T-cell (primary cell): ENCODE measurements around the gene MVB12B. TPM values are rescaled to one million over a fixed set of nuclear protein-coding genes. Genes with fewer than 3 reads are reported as not detected.

Source experiments
- ATAC-seq, 4 experiments: fragments of 200-7000 bp in 3 of 4; fragments of 150-1000 bp in 1 of 4; cut with Tn5 transposase; replicated peaks in 1 of 4; 1 replicate in 3 of 4; 2 replicates in 1 of 4; pipeline ENCODE4 v1.10.0; 2021; ENCODE audit warnings: moderate library complexity in 3 of 4, mild to moderate bottlenecking in 2 of 4, moderate number of reproducible peaks in 1 of 4
- CTCF ChIA-PET, 2 donors: fragments of 300-600 bp; sonication (Branson Sonifier 250); formaldehyde crosslinking; loops; one replicate each; lab custom pipeline; 2022; ENCODE audit warnings: antibody characterized with exemption in 2 of 2; lab: Charles Lee
- POLR2A ChIA-PET, 2 donors: fragments of 300-600 bp; sonication (Branson Sonifier 250); formaldehyde crosslinking; loops; one replicate each; lab custom pipeline; 2022; ENCODE audit warnings: antibody characterized with exemption in 2 of 2; lab: Charles Lee
- DNase-seq, 35 experiments: peaks; one replicate each; pipeline versions ENCODE4 v3.0.0 to v3.0.0-alpha.2; 2013 to 2023
- H3K27ac ChIP-seq: one replicate; pipeline ENCODE4 v1.5.1; 2013; ENCODE audit warnings: low read length
- H3K27me3 ChIP-seq, 2 experiments: replicated peaks in 1 of 2; 1 replicate in 1 of 2; 2 replicates in 1 of 2; pipeline versions ENCODE4 v1.6.1 to v1.7.0; 2013; ENCODE audit warnings: low read length in 1 of 2, mixed read lengths in 1 of 2; ENCODE audit not compliant: control insufficient read depth in 2 of 2, insufficient read depth in 2 of 2; ENCODE audit errors: extremely low read depth in 1 of 2
- H3K36me3 ChIP-seq, 2 donors: 1 replicate in 1 of 2; 2 replicates in 1 of 2; pipeline versions ENCODE4 v1.6.1 to v1.7.0; 2013; ENCODE audit warnings: low read length in 1 of 2; ENCODE audit not compliant: control insufficient read depth in 2 of 2, insufficient read depth in 1 of 2; ENCODE audit errors: extremely low read depth in 1 of 2
- H3K4me1 ChIP-seq, 2 experiments: 1 replicate in 1 of 2; 2 replicates in 1 of 2; pipeline versions ENCODE4 v1.6.1 to v1.7.0; 2013; ENCODE audit warnings: low read length in 2 of 2, mixed read lengths in 1 of 2; ENCODE audit not compliant: insufficient read depth in 2 of 2, control insufficient read depth in 1 of 2; ENCODE audit errors: extremely low read depth in 1 of 2
- H3K4me3 ChIP-seq, 2 donors: 1 replicate in 1 of 2; 2 replicates in 1 of 2; pipeline versions ENCODE4 v1.5.1 to v1.7.0; 2013; ENCODE audit warnings: mild to moderate bottlenecking in 2 of 2, low read length in 1 of 2, moderate library complexity in 1 of 2; ENCODE audit not compliant: control insufficient read depth in 1 of 2; ENCODE audit errors: extremely low read depth in 1 of 2
- H3K9me3 ChIP-seq: 2 replicates; pipeline ENCODE4 v1.7.0; 2013
- H3K27ac Mint-ChIP-seq, 2 donors: one replicate each; pipeline ENCODE4 v1.8.0; 2020 to 2021; ENCODE audit warnings: mild to moderate bottlenecking in 2 of 2, mixed read lengths in 2 of 2
- H3K27me3 Mint-ChIP-seq, 2 donors: one replicate each; pipeline ENCODE4 v1.8.0; 2021 to 2022; ENCODE audit warnings: mixed read lengths in 2 of 2
- H3K36me3 Mint-ChIP-seq: one replicate; pipeline ENCODE4 v1.8.0; 2021; ENCODE audit warnings: mixed read lengths
- H3K4me1 Mint-ChIP-seq, 3 donors: one replicate each; pipeline ENCODE4 v1.8.0; 2020 to 2022; ENCODE audit warnings: mixed read lengths in 3 of 3, mild to moderate bottlenecking in 1 of 3
- H3K4me3 Mint-ChIP-seq, 3 donors: one replicate each; pipeline ENCODE4 v1.8.0; 2020 to 2022; ENCODE audit warnings: mild to moderate bottlenecking in 3 of 3, mixed read lengths in 3 of 3, moderate library complexity in 3 of 3
- H3K9me3 Mint-ChIP-seq, 3 donors: one replicate each; pipeline ENCODE4 v1.8.0; 2020 to 2022; ENCODE audit warnings: mixed read lengths in 3 of 3
- WGBS: methylation state at CpG from one replicate; pipeline ENCODE4 v1.1.5; 2013; ENCODE audit warnings: missing lambda C conversion rate; ENCODE audit not compliant: insufficient coverage; 5-methylcytosine and 5-hydroxymethylcytosine counted together
- total RNA-seq, 35 experiments: library from RNA in 6 of 35; stranded (reverse) in 6 of 35; fragments of 120-200 nt in 1 of 35; gene quantifications; one replicate each; pipeline versions ENCODE4 v1.2.1 to v1.2.4 and lab custom pipeline; 2013 to 2026

Gene MVB12B
- total RNA-seq, 5 donors from 2014 or later (not counting 1 experiment from before 2014, with no cell fraction given), result 8.2 to 25.2 (median 10.6) TPM

DNA sequence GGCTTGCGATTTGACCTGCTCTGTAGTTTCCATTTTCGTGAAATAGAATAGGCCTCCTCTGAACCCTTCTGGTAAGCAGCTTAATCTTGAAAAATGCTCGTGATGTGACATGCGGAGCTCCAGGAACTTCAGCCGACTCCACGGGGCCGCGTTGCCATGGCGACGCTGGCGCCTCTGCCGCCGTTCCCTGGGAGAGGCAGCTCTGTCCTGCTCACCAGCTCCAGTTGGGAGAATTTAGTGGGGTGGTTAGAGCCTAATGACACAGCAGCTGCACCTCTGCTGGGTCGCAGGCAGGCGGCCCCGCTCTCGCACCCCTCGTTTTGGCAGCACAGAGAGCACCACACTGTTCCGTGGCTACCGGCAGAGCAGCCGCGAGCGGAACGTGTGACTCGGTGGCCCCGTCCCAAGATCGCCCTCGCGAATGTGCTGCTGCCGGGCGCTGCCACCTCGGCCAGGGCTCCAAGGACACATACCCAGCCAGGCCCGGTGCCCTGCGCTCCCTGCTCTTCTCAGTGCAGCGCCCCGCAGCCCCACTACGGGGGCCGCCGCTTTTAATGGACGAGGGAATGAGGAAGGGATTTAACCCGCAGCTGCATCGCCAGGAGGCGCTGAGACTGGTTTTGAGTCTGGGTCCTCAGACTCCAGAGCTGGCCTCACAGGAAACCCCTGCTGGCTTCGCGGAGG is 155.9 kb downstream of the MVB12B start:
- peaks cover 0 to 3% of the 10 kb centered on the region in 2 experiments for H3K27me3 ChIP-seq
- no peaks in the 10 kb centered on the region for H3K9me3 ChIP-seq
- H3K4me3 Mint-ChIP-seq, result no peak overlapping the region
- DNase-seq (no peak), ATAC-seq (no peak)
- H3K27me3 Mint-ChIP-seq, result no peaks in the 10 kb centered on the region
- H3K4me1 Mint-ChIP-seq, result peaks cover 13 to 17% (median 17%) of the 10 kb centered on the region in 3 donors
- no peak overlapping the region for H3K27ac ChIP-seq
- peaks cover 0 to 25% of the 10 kb centered on the region in 2 experiments for H3K4me1 ChIP-seq
- H3K4me3 ChIP-seq, result no peak overlapping the region
- H3K36me3 Mint-ChIP-seq, result peaks cover 20% of the 10 kb centered on the region
- ChIA-PET CTCF (interaction anchor here in 1 of 2 donors (0.7 kb wide), 1 partner anchor 166 kb away, joined by 3 read pairs; no protein-coding TSS in a partner anchor), POLR2A (no interaction called here)
- 93% methylated on average over 43 of the region's 45 CpGs for WGBS
- H3K36me3 ChIP-seq, result peaks cover 0 to 2% of the 10 kb centered on the region in 2 donors
- H3K27ac Mint-ChIP-seq, result no peak overlapping the region
- no peaks in the 10 kb centered on the region for H3K9me3 Mint-ChIP-seq

DNA sequence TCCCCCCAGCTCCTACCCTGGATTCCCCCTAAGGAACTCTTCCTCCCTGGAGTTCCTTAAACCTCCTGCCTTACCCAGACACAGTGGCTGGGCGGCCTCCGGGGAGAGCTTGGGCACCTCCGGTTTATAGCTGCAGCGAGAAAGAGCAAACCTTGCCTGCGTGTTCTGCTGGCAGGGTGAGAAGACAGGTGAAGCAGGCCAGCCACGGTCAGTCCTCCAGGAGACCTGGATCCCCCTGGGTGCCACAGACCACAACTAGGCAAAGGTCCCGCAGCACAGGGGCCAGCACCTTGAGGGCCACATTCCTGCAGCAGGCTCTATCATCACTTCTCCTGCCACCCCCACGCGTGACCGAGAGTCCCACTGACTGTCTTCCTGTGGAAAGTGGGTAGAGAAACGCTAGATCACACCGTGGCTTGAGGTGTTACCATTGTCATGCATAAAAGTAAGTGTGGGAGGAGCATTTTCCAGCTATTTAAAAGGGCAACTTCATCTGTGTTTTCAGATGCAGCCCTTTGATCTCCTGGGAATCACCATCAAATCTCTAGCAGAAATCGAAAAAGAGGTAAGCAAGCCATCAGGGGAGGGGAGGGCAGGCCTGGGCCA is 156.9 kb downstream of the MVB12B start:
- ChIA-PET POLR2A (no interaction called here), CTCF (no interaction called here)
- peaks cover 13 to 17% (median 17%) of the 10 kb centered on the region in 3 donors for H3K4me1 Mint-ChIP-seq
- whole genome bisulfite sequencing, result 70% methylated on average over 8 of the region's 13 CpGs
- H3K4me1 ChIP-seq, result peaks cover 0 to 25% of the 10 kb centered on the region in 2 experiments
- peaks cover 20% of the 10 kb centered on the region for H3K36me3 Mint-ChIP-seq
- ATAC-seq, result peak in 1 of 4 experiments; percentile 28
- no peak overlapping the region for H3K27ac ChIP-seq
- no peaks in the 10 kb centered on the region for H3K9me3 Mint-ChIP-seq
- peak overlapping the region in 1 of 2 donors; percentile 56 for H3K27ac Mint-ChIP-seq
- peak in 1 of 35 experiments; percentile 42 for DNase-seq
- no peak overlapping the region for H3K4me3 Mint-ChIP-seq
- no peak overlapping the region for H3K4me3 ChIP-seq
- no peaks in the 10 kb centered on the region for H3K27me3 ChIP-seq
- H3K27me3 Mint-ChIP-seq, result no peaks in the 10 kb centered on the region
- peaks cover 0 to 2% of the 10 kb centered on the region in 2 donors for H3K36me3 ChIP-seq
- no peaks in the 10 kb centered on the region for H3K9me3 ChIP-seq

DNA sequence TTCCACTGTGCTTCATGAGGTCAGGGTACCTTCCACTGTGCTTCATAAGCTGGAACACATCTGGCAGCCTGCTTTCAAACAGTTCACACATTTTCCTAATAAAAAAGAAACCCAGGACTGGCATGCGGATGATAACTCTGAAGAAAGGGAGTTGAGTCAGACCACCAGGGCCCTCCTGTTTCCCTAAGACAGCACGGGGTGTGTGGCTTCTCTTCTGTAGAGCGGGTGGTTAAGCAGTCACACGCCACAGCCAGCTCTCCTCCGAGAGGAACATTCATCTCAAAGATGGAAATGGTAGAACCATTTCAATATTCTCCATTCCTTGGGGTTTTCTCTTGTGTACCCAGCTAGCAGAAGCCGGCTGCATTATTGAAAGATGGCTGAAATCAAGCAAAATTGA is 159.0 kb downstream of the MVB12B start:
- H3K27me3 ChIP-seq, result no peaks in the 10 kb centered on the region
- WGBS, result 80% methylated on average over 2 of the region's 6 CpGs
- ChIA-PET CTCF (no interaction called here), POLR2A (no interaction called here)
- Mint-ChIP-seq H3K9me3 (no peaks in the 10 kb centered on the region), H3K36me3 (peaks cover 13% of the 10 kb centered on the region), H3K27me3 (no peaks in the 10 kb centered on the region), H3K4me1 (peaks cover 17 to 24% (median 20%) of the 10 kb centered on the region in 3 donors), H3K27ac (peak overlapping the region in 1 of 2 donors; percentile 28), H3K4me3 (no peak overlapping the region)
- DNase-seq (no peak), ATAC-seq (no peak)
- H3K36me3 ChIP-seq, result no peaks in the 10 kb centered on the region
- no peak overlapping the region for H3K27ac ChIP-seq
- no peak overlapping the region for H3K4me3 ChIP-seq
- H3K9me3 ChIP-seq, result no peaks in the 10 kb centered on the region
- H3K4me1 ChIP-seq, result peaks cover 0 to 30% of the 10 kb centered on the region in 2 experiments

DNA sequence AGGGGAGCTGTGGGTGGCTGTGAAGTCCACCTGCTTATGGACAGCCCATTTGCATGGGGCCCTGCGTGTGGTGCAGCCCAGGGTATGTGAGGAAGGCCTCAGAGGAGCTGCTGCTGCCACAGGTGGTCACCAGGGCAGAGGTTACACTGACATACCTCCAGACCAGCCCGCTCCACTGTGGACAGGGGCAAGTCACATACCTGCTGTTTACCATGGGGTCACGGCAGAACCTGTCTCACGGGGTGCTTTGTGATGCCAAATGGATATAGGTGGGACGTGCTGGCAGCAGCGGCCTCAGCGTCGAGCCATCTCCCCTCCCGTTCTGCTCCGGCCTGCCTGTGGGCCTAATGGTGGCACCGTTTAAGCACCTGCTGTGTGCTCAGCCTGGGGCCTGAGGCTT is 159.6 kb downstream of the MVB12B start:
- no peak overlapping the region for H3K27ac ChIP-seq
- Mint-ChIP-seq H3K9me3 (no peaks in the 10 kb centered on the region), H3K4me1 (peaks cover 14 to 26% (median 25%) of the 10 kb centered on the region in 3 donors), H3K27ac (peak overlapping the region in 1 of 2 donors; percentile 22), H3K4me3 (no peak overlapping the region), H3K27me3 (no peaks in the 10 kb centered on the region), H3K36me3 (peaks cover 7% of the 10 kb centered on the region)
- ATAC-seq (no peak), DNase-seq (no peak)
- peaks cover 0 to 30% of the 10 kb centered on the region in 2 experiments for H3K4me1 ChIP-seq
- H3K4me3 ChIP-seq, result no peak overlapping the region
- ChIA-PET POLR2A (no interaction called here), CTCF (no interaction called here)
- no peaks in the 10 kb centered on the region for H3K9me3 ChIP-seq
- 97% methylated on average over 11 of the region's 11 CpGs for WGBS
- no peaks in the 10 kb centered on the region for H3K36me3 ChIP-seq
- no peaks in the 10 kb centered on the region for H3K27me3 ChIP-seq

DNA sequence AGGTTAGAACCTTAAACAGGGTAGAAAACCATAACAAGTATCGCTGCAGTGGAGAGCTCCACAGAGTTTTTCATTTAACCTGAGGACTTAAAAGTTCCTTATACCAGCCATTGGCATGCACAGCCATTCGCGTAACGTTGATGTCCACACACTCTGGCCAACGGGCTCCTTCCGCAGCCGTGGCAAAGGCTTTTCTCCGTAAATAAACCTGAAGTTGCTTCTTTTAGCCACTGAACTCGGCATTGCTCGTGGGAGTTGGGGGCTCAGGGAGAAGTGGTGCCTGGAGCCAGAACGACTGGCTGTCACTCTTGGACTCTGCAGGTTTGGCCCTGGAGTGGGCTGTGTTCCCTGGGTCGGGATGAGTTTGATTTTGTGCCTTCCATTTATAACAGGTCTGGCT is 161.2 kb downstream of the MVB12B start:
- WGBS, result 90% methylated on average over 8 of the region's 12 CpGs
- peaks cover 16 to 26% (median 24%) of the 10 kb centered on the region in 3 donors for H3K4me1 Mint-ChIP-seq
- no peaks in the 10 kb centered on the region for H3K9me3 ChIP-seq
- no peaks in the 10 kb centered on the region for H3K36me3 ChIP-seq
- peaks cover 6% of the 10 kb centered on the region for H3K36me3 Mint-ChIP-seq
- H3K27me3 ChIP-seq, result no peaks in the 10 kb centered on the region
- no peak overlapping the region for H3K4me3 ChIP-seq
- ATAC-seq, result no peak
- no peak overlapping the region for H3K27ac Mint-ChIP-seq
- CTCF ChIA-PET, result no interaction called here
- peaks cover 0 to 24% of the 10 kb centered on the region in 2 experiments for H3K4me1 ChIP-seq
- H3K9me3 Mint-ChIP-seq, result no peaks in the 10 kb centered on the region
- H3K27ac ChIP-seq, result no peak overlapping the region
- H3K4me3 Mint-ChIP-seq, result no peak overlapping the region
- no peak for DNase-seq
- POLR2A ChIA-PET, result no interaction called here
- no peaks in the 10 kb centered on the region for H3K27me3 Mint-ChIP-seq

DNA sequence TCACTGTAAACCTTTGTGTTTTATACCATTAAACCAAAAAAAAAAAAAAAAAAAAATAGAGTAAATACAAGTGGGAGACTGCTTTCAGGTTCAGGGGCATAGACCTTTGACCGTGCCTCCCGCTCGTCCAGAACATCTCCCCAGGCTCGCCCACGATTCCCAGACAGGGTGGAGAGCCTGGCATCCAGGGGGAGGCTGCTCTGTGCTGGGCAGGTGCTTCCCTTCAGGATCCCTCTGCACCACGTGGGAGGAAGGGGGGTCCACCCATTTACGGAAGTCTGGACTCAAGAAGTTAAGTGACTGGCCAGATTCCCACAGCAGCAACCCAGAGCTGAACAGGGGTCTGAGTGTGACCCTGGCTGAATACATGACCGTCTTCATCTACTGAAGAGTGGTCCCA is 161.7 kb downstream of the MVB12B start:
- 92% methylated on average over 6 of the region's 8 CpGs for WGBS
- CTCF ChIA-PET, result interaction anchor here in 1 of 2 donors (1.0 kb wide), 1 partner anchor 89 kb away, joined by 3 read pairs; no protein-coding TSS in a partner anchor

More for the DNA sequence above, 161.7 kb downstream of the MVB12B start:
- Histone ChIP-seq H3K36me3 (no peaks in the 10 kb centered on the region), H3K27me3 (no peaks in the 10 kb centered on the region), H3K9me3 (no peaks in the 10 kb centered on the region), H3K27ac (no peak overlapping the region), H3K4me1 (peaks cover 0 to 19% of the 10 kb centered on the region in 2 experiments), H3K4me3 (no peak overlapping the region)
- H3K4me1 Mint-ChIP-seq, result peaks cover 14 to 23% (median 22%) of the 10 kb centered on the region in 3 donors
- POLR2A ChIA-PET, result no interaction called here
- no peak overlapping the region for H3K27ac Mint-ChIP-seq
- ATAC-seq (no peak), DNase-seq (no peak)
- no peak overlapping the region for H3K4me3 Mint-ChIP-seq
- H3K9me3 Mint-ChIP-seq, result no peaks in the 10 kb centered on the region
- peaks cover 6% of the 10 kb centered on the region for H3K36me3 Mint-ChIP-seq
- no peaks in the 10 kb centered on the region for H3K27me3 Mint-ChIP-seq
